Measurements from ENCODE around the gene CALCR. TPM values are rescaled to one million over a fixed set of nuclear protein-coding genes. Genes with fewer than 3 reads are reported as not detected.

Gene CALCR
- total RNA-seq, 1 experiment from 2014 or later = not detected

DNA sequence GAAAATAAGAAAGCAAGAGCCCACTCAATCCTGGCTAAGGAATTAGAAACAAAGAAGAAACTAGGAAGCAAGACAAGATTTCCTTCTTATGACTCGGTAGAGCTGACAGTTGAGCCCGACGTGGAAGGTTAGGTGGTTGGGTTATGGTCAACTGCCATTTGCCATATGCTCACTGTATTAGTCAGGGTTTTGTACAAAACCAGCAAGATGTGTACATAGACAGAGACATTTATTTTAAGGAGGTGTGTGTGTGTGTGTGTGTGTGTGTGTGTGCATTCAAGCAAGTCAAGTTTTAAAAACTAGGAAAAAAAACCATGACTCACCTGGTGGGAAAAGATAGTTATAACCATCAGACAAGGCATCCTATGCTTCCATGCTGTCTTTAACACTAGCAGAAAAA lies 183.9 kb downstream of the CALCR start:
- peaks cover 27% of the 10 kb centered on the region for H3K27me3 Mint-ChIP-seq (ENCODE audit: insufficient read depth, unreplicated experiment)
- TF ChIP-seq CTCF (IDR thresholded peaks at IDR 0.05; ENCODE audit: insufficient read depth in 1 of 2, low read depth in 1 of 2, low read length in 1 of 2, severe bottlenecking in 1 of 2, unreplicated experiment in 1 of 2) = no peak
- BruUV-seq (replicated peaks) = no TSS peak
- DNase-seq = no peak
- H3K36me3 Mint-ChIP-seq (ENCODE audit: insufficient read depth, unreplicated experiment) = no peaks in the 10 kb centered on the region
- Histone ChIP-seq H3K4me1 (no peaks in the 10 kb centered on the region), H3K27me3 (replicated peaks; ENCODE audit: control insufficient read depth, insufficient read depth, low read length) (no peaks in the 10 kb centered on the region; the same call in 1 of the 2 replicates), H3K9me3 (no peaks in the 10 kb centered on the region), H3K36me3 (ENCODE audit: control insufficient read depth, insufficient read depth, low read length) (no peaks in the 10 kb centered on the region), H3K4me3 (ENCODE audit: low read depth, low read length) (no peak overlapping the region)
- H3K9me3 Mint-ChIP-seq (ENCODE audit: unreplicated experiment) = no peaks in the 10 kb centered on the region
- ChIA-PET POLR2A (no interaction called here), CTCF (no interaction called here)
- no peak overlapping the region for H3K4me3 Mint-ChIP-seq (ENCODE audit: unreplicated experiment)
- intact Hi-C loops (cut with micrococcal nuclease; ENCODE audit: unreplicated experiment) = no loop called here
- H3K4me1 Mint-ChIP-seq (ENCODE audit: low read depth, unreplicated experiment) = no peaks in the 10 kb centered on the region
- H3K27ac Mint-ChIP-seq (ENCODE audit: unreplicated experiment) = no peak overlapping the region

GRCh38 chr7:93382362-93382761 lies 192.2 kb downstream of the CALCR start:
- Histone ChIP-seq H3K36me3 (ENCODE audit: control insufficient read depth, insufficient read depth, low read length) (no peaks in the 10 kb centered on the region), H3K27me3 (replicated peaks; ENCODE audit: control insufficient read depth, insufficient read depth, low read length) (no peaks in the 10 kb centered on the region; the same call in 1 of the 2 replicates), H3K4me1 (no peaks in the 10 kb centered on the region), H3K4me3 (ENCODE audit: low read depth, low read length) (no peak overlapping the region), H3K9me3 (no peaks in the 10 kb centered on the region; the same call in 1 of the 2 replicates)
- no peaks in the 10 kb centered on the region for H3K9me3 Mint-ChIP-seq (ENCODE audit: unreplicated experiment)
- no peak for TF ChIP-seq CTCF (IDR thresholded peaks at IDR 0.05; ENCODE audit: insufficient read depth in 1 of 2, low read depth in 1 of 2, low read length in 1 of 2, severe bottlenecking in 1 of 2, unreplicated experiment in 1 of 2)
- ChIA-PET POLR2A (no interaction called here), CTCF (no interaction called here)
- no TSS peak for BruUV-seq (replicated peaks)
- DNase-seq = no peak
- H3K4me3 Mint-ChIP-seq (ENCODE audit: unreplicated experiment) = no peak overlapping the region
- no peaks in the 10 kb centered on the region for H3K36me3 Mint-ChIP-seq (ENCODE audit: insufficient read depth, unreplicated experiment)
- H3K4me1 Mint-ChIP-seq (ENCODE audit: low read depth, unreplicated experiment) = no peaks in the 10 kb centered on the region
- intact Hi-C loops (cut with micrococcal nuclease; ENCODE audit: unreplicated experiment) = no loop called here
- no peak overlapping the region for H3K27ac Mint-ChIP-seq (ENCODE audit: unreplicated experiment)
- peaks cover 20% of the 10 kb centered on the region for H3K27me3 Mint-ChIP-seq (ENCODE audit: insufficient read depth, unreplicated experiment)

DNA sequence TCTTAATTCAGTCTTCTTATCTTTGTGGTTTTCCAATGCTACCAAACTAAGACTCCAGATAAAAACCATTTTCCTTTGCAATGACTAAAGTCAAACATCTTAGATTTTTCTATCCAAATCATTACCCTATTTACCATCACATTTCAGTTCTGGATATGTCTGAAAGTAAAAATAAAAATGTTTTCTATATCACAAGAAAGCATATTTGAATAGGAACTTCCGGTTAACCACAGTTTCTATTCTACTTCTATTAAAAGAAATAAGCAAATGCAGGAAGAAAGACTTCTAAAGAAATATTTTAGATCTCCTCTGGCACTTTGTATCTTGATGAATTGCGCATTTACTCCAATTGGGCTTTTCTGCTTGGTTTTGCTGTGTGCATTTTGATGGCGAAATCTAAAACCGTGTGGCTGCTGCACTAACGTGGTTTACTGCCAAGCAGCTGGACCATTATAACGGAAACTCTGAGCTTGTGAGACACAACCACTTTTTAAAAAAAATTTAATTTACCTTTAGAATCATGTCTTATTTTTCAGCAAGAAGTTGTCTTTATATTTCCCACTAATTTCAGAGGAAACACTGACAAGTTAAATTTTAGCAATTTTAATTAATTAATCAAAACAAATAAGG lies 196.3 kb downstream of the CALCR start:
- H3K4me3 ChIP-seq (ENCODE audit: low read depth, low read length) = no peak overlapping the region
- no peak overlapping the region for H3K27ac Mint-ChIP-seq (ENCODE audit: unreplicated experiment)
- no peak for TF ChIP-seq CTCF (IDR thresholded peaks at IDR 0.05; ENCODE audit: insufficient read depth in 1 of 2, low read depth in 1 of 2, low read length in 1 of 2, severe bottlenecking in 1 of 2, unreplicated experiment in 1 of 2)
- no peaks in the 10 kb centered on the region for H3K36me3 Mint-ChIP-seq (ENCODE audit: insufficient read depth, unreplicated experiment)
- no peaks in the 10 kb centered on the region; the same call in 1 of the 2 replicates for H3K4me1 ChIP-seq
- POLR2A ChIA-PET = no interaction called here
- no peaks in the 10 kb centered on the region; the same call in 1 of the 2 replicates for H3K9me3 ChIP-seq
- DNase-seq = no peak
- H3K9me3 Mint-ChIP-seq (ENCODE audit: unreplicated experiment) = no peaks in the 10 kb centered on the region
- H3K27me3 Mint-ChIP-seq (ENCODE audit: insufficient read depth, unreplicated experiment) = peaks cover 2% of the 10 kb centered on the region
- BruUV-seq (replicated peaks) = no TSS peak
- CTCF ChIA-PET = no interaction called here
- no peaks in the 10 kb centered on the region for H3K4me1 Mint-ChIP-seq (ENCODE audit: low read depth, unreplicated experiment)
- H3K36me3 ChIP-seq (ENCODE audit: control insufficient read depth, insufficient read depth, low read length) = no peaks in the 10 kb centered on the region
- intact Hi-C loops (cut with micrococcal nuclease; ENCODE audit: unreplicated experiment) = no loop called here
- no peaks in the 10 kb centered on the region for H3K27me3 ChIP-seq (replicated peaks; ENCODE audit: control insufficient read depth, insufficient read depth, low read length)
- no peak overlapping the region for H3K4me3 Mint-ChIP-seq (ENCODE audit: unreplicated experiment)

Data from Caco-2 (cell line).